K562 (cell line): ENCODE data around the gene IPP. TPM values are rescaled to one million over a fixed set of nuclear protein-coding genes. Genes with fewer than 3 reads are reported as not detected.

Experiments used
- BACH1 ChIP-seq: fragments of 200-800 bp; sonication (Bioruptor generic); IDR thresholded peaks from 2 replicates; pipeline ENCODE4 v1.6.1; 2016; ENCODE audit warnings: missing genetic modification characterization, missing compliant biosample characterization
- ESRRA ChIP-seq: fragments of 450-650 bp; IDR thresholded peaks from 2 replicates; pipeline ENCODE4 v1.6.1; 2014; ENCODE audit warnings: low read depth, mild to moderate bottlenecking, moderate library complexity, borderline replicate concordance
- GMEB1 ChIP-seq: fragments of 250-450 bp; sonication (Bioruptor Pico); IDR thresholded peaks from 2 replicates; pipeline ENCODE4 v1.4.0; 2020; ENCODE audit warnings: mild to moderate bottlenecking
- NR2F6 ChIP-seq: fragments of 450-650 bp; formaldehyde crosslinking; IDR thresholded peaks from 2 replicates; pipeline ENCODE4 v1.4.0; 2020; ENCODE audit warnings: mild to moderate bottlenecking
- PML ChIP-seq: IDR thresholded peaks from 2 replicates; pipeline ENCODE4 v1.6.1; 2012; ENCODE audit warnings: low read length, inconsistent platforms
- RBM22 ChIP-seq: fragments of 200-400 bp; formaldehyde crosslinking; IDR thresholded peaks from 2 replicates; pipeline ENCODE4 v1.6.1; 2018; ENCODE audit warnings: low read length, low read depth; ENCODE audit not compliant: poor library complexity, severe bottlenecking
- RBM39 ChIP-seq: fragments of 200-400 bp; formaldehyde crosslinking; optimal IDR thresholded peaks from 2 replicates; pipeline ENCODE3; 2018; ENCODE audit warnings: low read depth, low read length
- RCOR1 ChIP-seq, 2 experiments: IDR thresholded peaks; 2 replicates each; pipeline ENCODE4 v1.6.1; 2012; ENCODE audit warnings: low read depth in 2 of 2, low read length in 2 of 2, borderline replicate concordance in 1 of 2, improper control_type of control experiment in 1 of 2
- SRF ChIP-seq, 2 experiments: fragments of 250-450, 450-650 bp in 1 of 2; sonication (Bioruptor Pico) in 1 of 2; sonication (generic) in 1 of 2; formaldehyde crosslinking; IDR thresholded peaks; 2 replicates each; pipeline versions ENCODE4 v1.5.0 to v1.5.1; 2020 to 2022; ENCODE audit warnings: mild to moderate bottlenecking in 1 of 2, missing genetic modification reagents in 1 of 2
- SUPT5H ChIP-seq: fragments of 450-650 bp; IDR thresholded peaks from 2 replicates; pipeline ENCODE4 v1.6.1; 2016
- THRA ChIP-seq: fragments of 450-650 bp; IDR thresholded peaks from 2 replicates; pipeline ENCODE4 v1.6.1; 2017; ENCODE audit warnings: mild to moderate bottlenecking, moderate library complexity
- ZBTB26 ChIP-seq: fragments of 450-650 bp; formaldehyde crosslinking; IDR thresholded peaks from 2 replicates; pipeline ENCODE4 v1.4.0; 2022; ENCODE audit warnings: missing genetic modification characterization
- ZNF124 ChIP-seq: sonication (generic); formaldehyde crosslinking; IDR thresholded peaks from 2 replicates; pipeline ENCODE4 v1.8.1; 2022; ENCODE audit warnings: missing genetic modification reagents
- ZNF165 ChIP-seq: fragments of 250-450 bp; sonication (Bioruptor Pico); IDR thresholded peaks from 2 replicates; pipeline ENCODE4 v1.4.0; 2020; ENCODE audit warnings: borderline replicate concordance
- ZNF212 ChIP-seq: fragments of 450-650 bp; formaldehyde crosslinking; IDR thresholded peaks from 2 replicates; pipeline ENCODE4 v1.4.0; 2020; ENCODE audit warnings: mild to moderate bottlenecking
- ZNF23 ChIP-seq: fragments of 250-450 bp; sonication (Bioruptor Pico); IDR thresholded peaks from 2 replicates; pipeline ENCODE4 v1.4.0; 2020; ENCODE audit warnings: mild to moderate bottlenecking
- ZNF274 ChIP-seq: IDR thresholded peaks from 2 replicates; pipeline ENCODE4 v1.6.1; 2011; ENCODE audit warnings: low read depth, mild to moderate bottlenecking, low read length, moderate library complexity, borderline replicate concordance
- ZNF561 ChIP-seq: fragments of 450-650 bp; formaldehyde crosslinking; conservative IDR thresholded peaks from 2 replicates; pipeline ENCODE4 v1.4.0; 2020; ENCODE audit warnings: mild to moderate bottlenecking, moderate library complexity
- polyA plus RNA-seq, 8 experiments: library from polyadenylated mRNA; depleted of rRNA in 4 of 8; stranded (reverse) in 5 of 8; unstranded in 3 of 8; fragments of >200 nt; fragmentation: Nextera tagmentation in 2 of 8; fragmentation: Illumina TruSeq in 1 of 8; extraction: Ambion mirVana in 2 of 8; extraction: Trizol in 1 of 8; gene quantifications; 2 replicates each; pipeline versions ENCODE4 v1.2.1 to v1.2.3, GENCODE V29; 2011 to 2014; ENCODE audit warnings: inconsistent platforms in 1 of 8, missing spikeins in 1 of 8
- total RNA-seq, 7 experiments: library from RNA; depleted of rRNA in 6 of 7; stranded (reverse); fragments of >200 nt in 6 of 7; fragmentation: Illumina TruSeq in 2 of 7; extraction: Trizol in 2 of 7; gene quantifications; 2 replicates each; pipeline versions ENCODE4 v1.2.1 to v1.2.3, GENCODE V29; 2011 to 2021; ENCODE audit warnings: low replicate concordance in 1 of 7
- TF ChIP-seq, protein P1 (sequence below): fragments of 450-650 bp; IDR thresholded peaks from 2 replicates; pipeline ENCODE4 v1.6.1; 2016

The IPP gene
- total and polyA plus RNA-seq, 9 of the 15 experiments (the other 6 are each of a cell fraction or from before 2014, with no cell fraction given) = 6.9 to 15.1 (median 9.7) TPM

DNA sequence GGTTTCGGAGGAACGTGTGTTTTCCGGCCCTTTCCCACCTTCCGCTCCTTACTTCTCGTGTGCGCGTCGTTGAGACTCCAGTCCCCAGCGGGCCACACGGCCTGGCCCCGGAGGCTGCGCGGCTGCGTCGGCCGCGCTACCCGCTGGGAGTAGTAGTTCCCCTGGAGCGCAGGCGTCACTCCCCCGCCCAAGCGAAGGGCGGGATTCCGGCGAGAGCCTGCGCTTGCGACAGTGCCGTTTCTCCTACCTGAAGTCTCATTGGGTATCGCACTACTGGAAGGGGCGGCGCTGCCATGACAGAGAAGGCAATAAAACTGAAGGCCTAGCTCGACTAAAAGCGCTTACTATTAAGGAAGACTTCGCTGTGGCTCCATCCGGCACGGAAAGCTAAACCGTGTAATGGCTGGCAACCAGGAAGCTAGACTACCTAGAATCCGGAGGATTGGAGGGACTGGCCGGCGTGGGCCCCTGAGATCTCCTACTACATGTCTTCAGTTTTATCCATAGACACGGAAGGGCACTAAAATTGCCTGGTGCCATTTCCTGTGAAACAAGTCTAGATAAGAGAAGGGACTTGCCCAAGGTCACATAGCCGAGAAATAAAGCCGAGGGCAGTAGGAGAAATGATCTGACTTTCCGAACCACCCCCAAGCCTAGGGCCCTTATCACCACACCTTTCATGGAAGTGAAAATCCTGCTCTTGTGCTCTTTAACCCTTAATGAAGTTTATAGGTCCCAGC, 63.3 kb downstream of the IPP start (continued):
- TF ChIP-seq ZNF274 (no peak), NR2F6 (CRISPR knock-in tag) (peak; percentile 73; the same call in 1 of the 2 replicates), GMEB1 (CRISPR knock-in tag) (peak; percentile 93), ZBTB26 (CRISPR knock-in tag) (peak; percentile 81; the same call in 1 of the 2 replicates), RCOR1 (IDR thresholded peaks at IDR 0.05; ENCODE audit: borderline replicate concordance in 1 of 2, low read depth in 2 of 2, low read length in 2 of 2) (0 out of 4 replicates have a peak, but pooled peaks of 1 of the 2 experiments have one; percentile 28), RBM22 (peak; percentile 56), ZNF165 (CRISPR knock-in tag) (no peak), PML (peak; percentile 87), ZNF212 (peak; percentile 42; the same call in 1 of the 2 replicates), BACH1 (tag) (peak; percentile 82), SUPT5H (peak; percentile 98), ESRRA (peak; percentile 89), SRF (CRISPR knock-in tag; IDR thresholded peaks at IDR 0.05) (peak; percentile 29 to 71; a peak in 2 of 4 replicates), ZNF23 (0 out of 2 replicates have a peak, but pooled peaks have one; percentile 50), ZNF124 (CRISPR knock-in tag) (no peak), ZNF561 (CRISPR knock-in tag) (0 out of 2 replicates have a peak, but pooled peaks have one; percentile 46), RBM39 (peak; percentile 61), THRA (no peak)
- TF ChIP-seq, protein P1, sequence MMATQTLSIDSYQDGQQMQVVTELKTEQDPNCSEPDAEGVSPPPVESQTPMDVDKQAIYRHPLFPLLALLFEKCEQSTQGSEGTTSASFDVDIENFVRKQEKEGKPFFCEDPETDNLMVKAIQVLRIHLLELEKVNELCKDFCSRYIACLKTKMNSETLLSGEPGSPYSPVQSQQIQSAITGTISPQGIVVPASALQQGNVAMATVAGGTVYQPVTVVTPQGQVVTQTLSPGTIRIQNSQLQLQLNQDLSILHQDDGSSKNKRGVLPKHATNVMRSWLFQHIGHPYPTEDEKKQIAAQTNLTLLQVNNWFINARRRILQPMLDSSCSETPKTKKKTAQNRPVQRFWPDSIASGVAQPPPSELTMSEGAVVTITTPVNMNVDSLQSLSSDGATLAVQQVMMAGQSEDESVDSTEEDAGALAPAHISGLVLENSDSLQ = peak; percentile 75
